Measurements from ENCODE around the gene TRABD2B.

DNA sequence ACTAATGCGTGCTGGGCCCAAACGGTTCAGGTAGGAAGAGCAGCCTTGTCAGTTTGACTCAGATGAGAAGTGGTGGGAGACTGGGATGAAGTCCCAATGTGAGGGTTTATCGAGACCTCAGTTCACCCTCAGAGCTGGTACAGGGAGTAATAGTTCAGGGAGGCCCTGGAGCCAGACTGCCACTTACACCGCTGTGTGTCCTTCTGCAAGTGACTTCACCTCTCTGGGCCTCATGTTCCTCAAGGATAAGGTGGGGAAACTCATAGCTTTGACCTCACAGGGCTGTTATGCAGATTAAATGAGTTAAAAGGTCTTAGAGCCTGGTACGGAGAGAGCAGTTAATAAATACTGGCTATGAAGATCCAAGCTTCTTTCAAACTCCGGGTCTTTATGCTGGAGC lies 219.9 kb downstream of the TRABD2B start:
- TF ChIP-seq CTCF (IDR thresholded peaks at IDR 0.05) (no peak), POLR2A (IDR thresholded peaks at IDR 0.05) (no peak)
